SK-N-MC (cell line): ENCODE measurements around the gene CCT3.

Source experiments
- DNase-seq: peaks from one replicate; pipeline ENCODE4 v3.0.0-alpha.2; 2011; ENCODE audit warnings: low read depth, low spot score
- H3K27ac ChIP-seq: fragments of 200-600 bp; sonication (generic); 2 replicates; pipeline ENCODE4 v1.5.1; 2016; ENCODE audit warnings: mixed run types
- H3K36me3 ChIP-seq: fragments of 200-600 bp; sonication (generic); 2 replicates; pipeline ENCODE4 v1.6.1; 2017; ENCODE audit warnings: antibody characterized with exemption, low read length, mixed read lengths; ENCODE audit not compliant: insufficient read depth
- H3K4me3 ChIP-seq: fragments of 200-600 bp; sonication (generic); 2 replicates; pipeline ENCODE4 v1.5.1; 2016
- H3K9ac ChIP-seq: fragments of 200-600 bp; sonication (generic); 2 replicates; pipeline ENCODE4 v1.8.0; 2017; ENCODE audit warnings: mixed run types, mixed read lengths; ENCODE audit not compliant: insufficient read length
- H3K9me3 ChIP-seq: fragments of 200-600 bp; sonication (generic); 2 replicates; pipeline ENCODE4 v1.6.1; 2017; ENCODE audit warnings: low read depth, mild to moderate bottlenecking, antibody characterized with exemption, low read length, moderate library complexity, mixed read lengths
- EZH2 ChIP-seq: fragments of 200-600 bp; sonication (generic); IDR thresholded peaks from one replicate; pipeline ENCODE4 v1.6.1; 2017; ENCODE audit warnings: antibody characterized with exemption
- FOXP2 ChIP-seq: optimal IDR thresholded peaks from 2 replicates; pipeline ENCODE3; 2011; ENCODE audit warnings: mild to moderate bottlenecking, moderate library complexity; ENCODE audit not compliant: insufficient read depth; ENCODE audit errors: extremely low read length, control extremely low read depth
- POLR2AphosphoS5 ChIP-seq: IDR thresholded peaks from 2 replicates; pipeline ENCODE4 v1.6.1; 2012; ENCODE audit warnings: mild to moderate bottlenecking, low read depth, low read length, borderline replicate concordance

The CCT3 gene

DNA sequence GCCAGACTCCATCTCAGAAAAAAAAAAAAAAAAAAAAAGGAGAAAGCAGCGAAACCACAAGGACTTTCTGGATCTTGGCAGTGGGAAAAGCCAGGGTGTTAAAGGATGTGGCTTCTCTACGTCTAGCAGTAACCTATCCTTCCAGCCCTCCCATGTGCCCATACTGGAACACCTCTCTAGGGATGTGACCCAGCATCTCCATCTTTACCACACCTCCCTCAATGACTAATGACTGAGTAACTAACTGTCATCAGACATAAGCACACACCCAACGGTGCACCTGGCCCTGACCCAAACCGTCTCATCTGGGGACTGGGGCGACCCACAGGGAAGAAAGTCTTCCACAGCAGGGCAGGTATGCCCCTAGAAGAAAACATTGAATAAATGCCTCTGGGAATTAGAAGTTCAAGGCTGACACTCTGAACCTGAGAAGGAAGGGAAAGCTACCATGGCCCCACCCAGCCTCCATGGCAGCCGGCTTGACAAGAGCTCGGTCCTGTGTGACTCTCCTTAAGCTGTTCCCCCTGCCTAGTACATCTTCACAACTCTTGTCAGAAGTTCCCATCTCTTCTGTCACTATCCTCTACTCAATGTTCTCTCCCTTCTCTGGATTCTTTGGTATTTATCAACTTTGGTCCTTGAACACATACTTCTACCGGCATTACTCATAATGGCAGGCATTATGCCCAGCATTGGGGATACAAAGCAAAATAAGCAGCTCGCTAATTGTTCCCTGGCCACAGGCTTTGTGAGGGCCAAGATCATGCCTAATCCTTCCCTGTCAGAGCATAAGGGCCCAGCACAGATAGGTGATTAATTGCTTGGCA lies 75.4 kb downstream of the CCT3 start:
- H3K9me3 ChIP-seq: no peaks in the 10 kb centered on the region
- DNase-seq: no peak
- H3K27ac ChIP-seq: no peak overlapping the region
- H3K4me3 ChIP-seq: no peak overlapping the region
- no peak for TF ChIP-seq EZH2
- TF ChIP-seq FOXP2: no peak
- no peak for TF ChIP-seq POLR2AphosphoS5
- H3K9ac ChIP-seq: no peak overlapping the region
- H3K36me3 ChIP-seq: peaks cover 88% of the 10 kb centered on the region

DNA sequence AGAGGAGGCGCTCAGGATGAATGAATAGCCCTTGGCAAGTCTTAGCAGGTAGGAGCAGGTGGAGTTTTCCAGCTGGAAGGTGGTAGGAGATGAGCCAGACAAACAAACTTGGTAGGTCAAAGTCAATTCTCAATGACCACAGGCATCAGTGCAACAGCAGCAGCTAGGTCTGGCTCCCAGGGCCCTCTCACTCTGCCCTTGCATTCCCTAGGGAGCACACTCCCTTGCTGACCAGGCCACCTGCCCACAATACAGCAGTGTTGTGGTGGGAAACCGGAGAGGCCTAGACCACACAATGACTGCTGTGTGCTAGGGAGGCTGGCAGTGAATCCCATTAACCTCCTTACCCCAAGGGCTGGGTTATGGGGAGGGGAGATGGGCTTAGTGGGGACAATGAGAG lies 77.2 kb downstream of the CCT3 start:
- H3K36me3 ChIP-seq: peaks cover 85% of the 10 kb centered on the region
- no peak for DNase-seq
- no peaks in the 10 kb centered on the region for H3K9me3 ChIP-seq
- no peak overlapping the region for H3K4me3 ChIP-seq
- H3K27ac ChIP-seq: no peak overlapping the region
- TF ChIP-seq EZH2 (no peak), FOXP2 (no peak), POLR2AphosphoS5 (no peak)
- no peak overlapping the region for H3K9ac ChIP-seq

DNA sequence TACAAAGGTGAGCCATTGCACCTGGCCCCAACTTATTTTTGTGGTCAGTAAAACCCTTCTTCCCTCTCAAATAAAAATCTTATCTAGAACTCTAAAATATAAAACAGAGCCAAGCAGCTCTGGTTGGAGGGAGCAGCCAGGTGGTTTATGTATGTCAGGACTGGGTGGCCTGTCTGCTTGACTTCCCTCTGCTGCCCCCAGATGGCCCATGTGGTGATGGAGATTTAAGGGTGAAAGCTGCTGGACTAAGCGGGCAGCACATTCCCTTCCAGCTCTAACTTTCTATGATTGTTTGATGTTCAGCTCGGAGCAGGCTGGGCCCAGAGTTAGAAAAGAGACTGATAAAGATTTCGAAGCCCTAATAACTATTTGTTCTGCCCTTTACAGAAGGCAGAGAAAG lies 78.3 kb downstream of the CCT3 start:
- TF ChIP-seq FOXP2: no peak
- TF ChIP-seq POLR2AphosphoS5: no peak
- TF ChIP-seq EZH2: no peak
- Histone ChIP-seq H3K9me3 (no peaks in the 10 kb centered on the region), H3K4me3 (no peak overlapping the region), H3K9ac (no peak overlapping the region), H3K27ac (no peak overlapping the region), H3K36me3 (peaks cover 78% of the 10 kb centered on the region)
- DNase-seq: no peak
